GM12873 (cell line): ENCODE data around the gene PLEKHS1.

ENCODE experiments used
- TF ChIP-seq, protein P1 (sequence below): IDR thresholded peaks from 2 replicates; pipeline ENCODE4 v1.5.1; 2012; ENCODE audit warnings: low read depth, mild to moderate bottlenecking, moderate library complexity, low read length, control low read depth; ENCODE audit not compliant: insufficient read depth; ENCODE audit errors: missing control alignments

PLEKHS1 gene

DNA sequence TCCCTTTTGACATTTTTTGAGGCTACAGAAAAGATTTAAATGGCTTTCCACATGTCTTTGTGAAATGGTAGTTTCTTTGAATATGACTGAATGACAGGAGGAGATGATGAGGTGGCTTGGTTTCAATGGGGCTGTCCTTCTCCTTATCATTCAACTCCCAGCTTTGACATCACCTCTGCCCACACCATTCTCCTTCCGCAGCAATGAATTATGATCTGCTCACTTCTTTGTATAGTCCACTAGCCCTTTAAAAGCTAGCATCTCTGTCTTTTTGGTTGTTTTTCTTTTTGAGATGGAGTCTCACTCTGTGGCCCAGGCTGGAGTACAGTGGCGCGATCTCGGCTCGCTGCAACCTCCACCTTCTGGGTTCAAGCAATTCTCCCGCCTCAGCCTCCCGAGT is 70.7 kb downstream of the PLEKHS1 start:
- TF ChIP-seq, protein P1, sequence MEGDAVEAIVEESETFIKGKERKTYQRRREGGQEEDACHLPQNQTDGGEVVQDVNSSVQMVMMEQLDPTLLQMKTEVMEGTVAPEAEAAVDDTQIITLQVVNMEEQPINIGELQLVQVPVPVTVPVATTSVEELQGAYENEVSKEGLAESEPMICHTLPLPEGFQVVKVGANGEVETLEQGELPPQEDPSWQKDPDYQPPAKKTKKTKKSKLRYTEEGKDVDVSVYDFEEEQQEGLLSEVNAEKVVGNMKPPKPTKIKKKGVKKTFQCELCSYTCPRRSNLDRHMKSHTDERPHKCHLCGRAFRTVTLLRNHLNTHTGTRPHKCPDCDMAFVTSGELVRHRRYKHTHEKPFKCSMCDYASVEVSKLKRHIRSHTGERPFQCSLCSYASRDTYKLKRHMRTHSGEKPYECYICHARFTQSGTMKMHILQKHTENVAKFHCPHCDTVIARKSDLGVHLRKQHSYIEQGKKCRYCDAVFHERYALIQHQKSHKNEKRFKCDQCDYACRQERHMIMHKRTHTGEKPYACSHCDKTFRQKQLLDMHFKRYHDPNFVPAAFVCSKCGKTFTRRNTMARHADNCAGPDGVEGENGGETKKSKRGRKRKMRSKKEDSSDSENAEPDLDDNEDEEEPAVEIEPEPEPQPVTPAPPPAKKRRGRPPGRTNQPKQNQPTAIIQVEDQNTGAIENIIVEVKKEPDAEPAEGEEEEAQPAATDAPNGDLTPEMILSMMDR: no peak

DNA sequence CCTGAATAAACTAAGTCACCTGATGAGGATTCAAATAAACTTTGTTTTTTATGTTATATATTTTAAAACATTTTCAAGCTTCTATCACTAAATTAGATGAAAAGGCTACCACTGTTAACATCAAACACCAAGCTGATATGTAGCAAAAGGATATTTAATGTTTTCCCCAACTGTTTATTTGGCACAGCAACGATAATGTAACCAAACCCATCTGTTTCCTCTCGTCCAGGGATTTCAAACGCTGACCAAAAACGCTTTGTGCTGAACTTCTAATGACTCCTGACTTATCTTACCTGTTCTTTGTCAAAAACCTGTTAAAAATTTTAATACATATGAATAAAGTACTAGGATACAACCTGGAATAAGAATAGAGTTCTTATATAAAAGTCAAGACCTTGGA is 71.9 kb downstream of the PLEKHS1 start:
- TF ChIP-seq, protein P1: no peak

DNA sequence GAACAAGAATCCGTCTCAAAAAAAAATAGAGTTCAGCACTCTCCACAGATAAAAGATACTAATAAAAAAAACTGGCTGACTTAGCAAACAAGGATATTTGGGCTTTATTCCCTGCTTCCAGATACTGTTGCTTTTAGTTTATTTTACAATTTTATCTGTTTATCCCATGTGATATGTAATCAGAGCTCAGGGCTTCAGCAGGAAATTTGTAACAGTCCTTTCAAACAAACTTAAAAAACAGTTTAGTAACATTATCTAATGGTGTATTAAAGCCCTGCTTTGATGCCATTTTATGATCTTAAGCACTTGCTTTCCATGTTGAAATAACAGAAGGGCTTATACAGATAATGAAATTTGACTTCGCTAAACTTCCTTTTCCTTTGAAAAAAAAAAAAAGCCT is 74.3 kb downstream of the PLEKHS1 start:
- TF ChIP-seq, protein P1: no peak
